WTC11 (cell line): Measurements from ENCODE around the gene TANGO2. TPM values are rescaled to one million over a fixed set of nuclear protein-coding genes. Genes with fewer than 3 reads are reported as not detected.

Source experiments
- ATAC-seq: fragments of 200-7000 bp; cut with Tn5 transposase; 2 replicates; pipeline ENCODE4 v1.10.0; 2021; ENCODE audit warnings: mild to moderate bottlenecking, moderate library complexity
- CTCF ChIA-PET: fragments of 300-600 bp; sonication (Branson Sonifier 250); formaldehyde crosslinking; loops from one replicate; lab custom pipeline; 2021; ENCODE audit warnings: antibody characterized with exemption; lab: Charles Lee
- POLR2A ChIA-PET: fragments of 350-600 bp; sonication (Branson Sonifier 250); formaldehyde crosslinking; loops from one replicate; lab custom pipeline; 2021; ENCODE audit warnings: antibody characterized with exemption; lab: Charles Lee
- DNase-seq: peaks from one replicate; pipeline ENCODE4 v3.0.0; 2021; ENCODE audit warnings: low spot score
- H3K27ac Mint-ChIP-seq: 2 replicates; pipeline ENCODE4 v1.8.0; 2021; ENCODE audit warnings: mixed read lengths
- H3K27me3 Mint-ChIP-seq: 2 replicates; pipeline ENCODE4 v1.8.0; 2021; ENCODE audit warnings: low read depth, mild to moderate bottlenecking, moderate library complexity, mixed read lengths
- H3K36me3 Mint-ChIP-seq: 2 replicates; pipeline ENCODE4 v1.8.0; 2021; ENCODE audit warnings: mixed read lengths
- H3K4me1 Mint-ChIP-seq: 2 replicates; pipeline ENCODE4 v1.8.0; 2022; ENCODE audit warnings: mixed read lengths
- H3K4me3 Mint-ChIP-seq: 2 replicates; pipeline ENCODE4 v1.8.0; 2021; ENCODE audit warnings: mild to moderate bottlenecking, moderate library complexity, mixed read lengths
- H3K9me3 Mint-ChIP-seq: 2 replicates; pipeline ENCODE4 v1.8.0; 2021; ENCODE audit warnings: mixed read lengths
- AR ChIP-seq: fragments of 250-450 bp; sonication (Bioruptor Pico); IDR thresholded peaks from 2 replicates; pipeline ENCODE4 v1.9.0; 2021; ENCODE audit warnings: mild to moderate bottlenecking
- CREM ChIP-seq: sonication (generic); formaldehyde crosslinking; IDR thresholded peaks from 2 replicates; pipeline ENCODE4 v1.8.1; 2022; ENCODE audit warnings: mild to moderate bottlenecking, missing genetic modification reagents, moderate library complexity
- E2F4 ChIP-seq: sonication (generic); formaldehyde crosslinking; IDR thresholded peaks from 2 replicates; pipeline ENCODE4 v1.8.1; 2022; ENCODE audit warnings: low read depth, mild to moderate bottlenecking, moderate library complexity, missing genetic modification reagents, borderline replicate concordance
- EMX1 ChIP-seq: fragments of 250-450 bp; sonication (Bioruptor Pico); IDR thresholded peaks from 2 replicates; pipeline ENCODE4 v1.8.0; 2021; ENCODE audit warnings: mild to moderate bottlenecking
- FOXJ3 ChIP-seq: sonication (generic); formaldehyde crosslinking; IDR thresholded peaks from 2 replicates; pipeline ENCODE4 v1.9.0; 2021; ENCODE audit warnings: missing genetic modification reagents, mild to moderate bottlenecking, borderline replicate concordance
- HMGXB4 ChIP-seq: sonication (generic); formaldehyde crosslinking; IDR thresholded peaks from 2 replicates; pipeline ENCODE4 v1.8.1; 2023; ENCODE audit warnings: mild to moderate bottlenecking, moderate library complexity, missing genetic modification reagents
- KAT7 ChIP-seq: sonication (generic); formaldehyde crosslinking; IDR thresholded peaks from 2 replicates; pipeline ENCODE4 v1.8.1; 2023; ENCODE audit warnings: missing genetic modification reagents, mild to moderate bottlenecking, borderline replicate concordance
- PRRX2 ChIP-seq: fragments of 250-450 bp; sonication (Bioruptor Pico); IDR thresholded peaks from 2 replicates; pipeline ENCODE4 v1.8.0; 2021; ENCODE audit warnings: mild to moderate bottlenecking
- SMAD3 ChIP-seq: sonication (generic); formaldehyde crosslinking; IDR thresholded peaks from 2 replicates; pipeline ENCODE4 v1.8.0; 2022; ENCODE audit warnings: missing genetic modification reagents, mild to moderate bottlenecking, borderline replicate concordance
- ZBTB21 ChIP-seq: sonication (generic); formaldehyde crosslinking; IDR thresholded peaks from 2 replicates; pipeline ENCODE4 v1.8.1; 2023; ENCODE audit warnings: mild to moderate bottlenecking, missing genetic modification reagents, borderline replicate concordance
- ZBTB43 ChIP-seq: sonication (generic); formaldehyde crosslinking; IDR thresholded peaks from 2 replicates; pipeline ENCODE4 v1.8.1; 2023; ENCODE audit warnings: mild to moderate bottlenecking, missing genetic modification reagents
- ZNF423 ChIP-seq: fragments of 250-450 bp; sonication (Bioruptor Pico); IDR thresholded peaks from 2 replicates; pipeline ENCODE4 v2.1.2; 2022; ENCODE audit warnings: mild to moderate bottlenecking, moderate library complexity
- total RNA-seq: library from RNA; stranded (reverse); gene quantifications from 3 replicates; pipeline ENCODE4 v1.2.3, GENCODE V29; 2021
- TF ChIP-seq, protein P1 (sequence below): fragments of 250-450 bp; sonication (Bioruptor Pico); IDR thresholded peaks from 2 replicates; pipeline ENCODE4 v1.8.0; 2021; ENCODE audit warnings: mild to moderate bottlenecking
- TF ChIP-seq, protein P2 (sequence below): sonication (generic); formaldehyde crosslinking; IDR thresholded peaks from 2 replicates; pipeline ENCODE4 v1.8.1; 2023; ENCODE audit warnings: mild to moderate bottlenecking, missing genetic modification reagents, borderline replicate concordance

The TANGO2 gene
- total RNA-seq, 1 experiment from 2014 or later: 14.8 TPM

- TF ChIP-seq AR (CRISPR knock-in tag) (no peak), KAT7 (CRISPR knock-in tag) (no peak), EMX1 (CRISPR knock-in tag) (no peak), PRRX2 (CRISPR knock-in tag) (no peak), E2F4 (no peak), SMAD3 (no peak)
- TF ChIP-seq, protein P1, sequence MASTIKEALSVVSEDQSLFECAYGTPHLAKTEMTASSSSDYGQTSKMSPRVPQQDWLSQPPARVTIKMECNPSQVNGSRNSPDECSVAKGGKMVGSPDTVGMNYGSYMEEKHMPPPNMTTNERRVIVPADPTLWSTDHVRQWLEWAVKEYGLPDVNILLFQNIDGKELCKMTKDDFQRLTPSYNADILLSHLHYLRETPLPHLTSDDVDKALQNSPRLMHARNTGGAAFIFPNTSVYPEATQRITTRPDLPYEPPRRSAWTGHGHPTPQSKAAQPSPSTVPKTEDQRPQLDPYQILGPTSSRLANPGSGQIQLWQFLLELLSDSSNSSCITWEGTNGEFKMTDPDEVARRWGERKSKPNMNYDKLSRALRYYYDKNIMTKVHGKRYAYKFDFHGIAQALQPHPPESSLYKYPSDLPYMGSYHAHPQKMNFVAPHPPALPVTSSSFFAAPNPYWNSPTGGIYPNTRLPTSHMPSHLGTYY (CRISPR knock-in tag): no peak
- TF ChIP-seq, protein P2, sequence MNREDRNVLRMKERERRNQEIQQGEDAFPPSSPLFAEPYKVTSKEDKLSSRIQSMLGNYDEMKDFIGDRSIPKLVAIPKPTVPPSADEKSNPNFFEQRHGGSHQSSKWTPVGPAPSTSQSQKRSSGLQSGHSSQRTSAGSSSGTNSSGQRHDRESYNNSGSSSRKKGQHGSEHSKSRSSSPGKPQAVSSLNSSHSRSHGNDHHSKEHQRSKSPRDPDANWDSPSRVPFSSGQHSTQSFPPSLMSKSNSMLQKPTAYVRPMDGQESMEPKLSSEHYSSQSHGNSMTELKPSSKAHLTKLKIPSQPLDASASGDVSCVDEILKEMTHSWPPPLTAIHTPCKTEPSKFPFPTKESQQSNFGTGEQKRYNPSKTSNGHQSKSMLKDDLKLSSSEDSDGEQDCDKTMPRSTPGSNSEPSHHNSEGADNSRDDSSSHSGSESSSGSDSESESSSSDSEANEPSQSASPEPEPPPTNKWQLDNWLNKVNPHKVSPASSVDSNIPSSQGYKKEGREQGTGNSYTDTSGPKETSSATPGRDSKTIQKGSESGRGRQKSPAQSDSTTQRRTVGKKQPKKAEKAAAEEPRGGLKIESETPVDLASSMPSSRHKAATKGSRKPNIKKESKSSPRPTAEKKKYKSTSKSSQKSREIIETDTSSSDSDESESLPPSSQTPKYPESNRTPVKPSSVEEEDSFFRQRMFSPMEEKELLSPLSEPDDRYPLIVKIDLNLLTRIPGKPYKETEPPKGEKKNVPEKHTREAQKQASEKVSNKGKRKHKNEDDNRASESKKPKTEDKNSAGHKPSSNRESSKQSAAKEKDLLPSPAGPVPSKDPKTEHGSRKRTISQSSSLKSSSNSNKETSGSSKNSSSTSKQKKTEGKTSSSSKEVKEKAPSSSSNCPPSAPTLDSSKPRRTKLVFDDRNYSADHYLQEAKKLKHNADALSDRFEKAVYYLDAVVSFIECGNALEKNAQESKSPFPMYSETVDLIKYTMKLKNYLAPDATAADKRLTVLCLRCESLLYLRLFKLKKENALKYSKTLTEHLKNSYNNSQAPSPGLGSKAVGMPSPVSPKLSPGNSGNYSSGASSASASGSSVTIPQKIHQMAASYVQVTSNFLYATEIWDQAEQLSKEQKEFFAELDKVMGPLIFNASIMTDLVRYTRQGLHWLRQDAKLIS (CRISPR knock-in tag): no peak
These were observed 3.3 kb downstream of the TANGO2 start (continued) for GRCh38 chr22:20024225-20024624.

DNA sequence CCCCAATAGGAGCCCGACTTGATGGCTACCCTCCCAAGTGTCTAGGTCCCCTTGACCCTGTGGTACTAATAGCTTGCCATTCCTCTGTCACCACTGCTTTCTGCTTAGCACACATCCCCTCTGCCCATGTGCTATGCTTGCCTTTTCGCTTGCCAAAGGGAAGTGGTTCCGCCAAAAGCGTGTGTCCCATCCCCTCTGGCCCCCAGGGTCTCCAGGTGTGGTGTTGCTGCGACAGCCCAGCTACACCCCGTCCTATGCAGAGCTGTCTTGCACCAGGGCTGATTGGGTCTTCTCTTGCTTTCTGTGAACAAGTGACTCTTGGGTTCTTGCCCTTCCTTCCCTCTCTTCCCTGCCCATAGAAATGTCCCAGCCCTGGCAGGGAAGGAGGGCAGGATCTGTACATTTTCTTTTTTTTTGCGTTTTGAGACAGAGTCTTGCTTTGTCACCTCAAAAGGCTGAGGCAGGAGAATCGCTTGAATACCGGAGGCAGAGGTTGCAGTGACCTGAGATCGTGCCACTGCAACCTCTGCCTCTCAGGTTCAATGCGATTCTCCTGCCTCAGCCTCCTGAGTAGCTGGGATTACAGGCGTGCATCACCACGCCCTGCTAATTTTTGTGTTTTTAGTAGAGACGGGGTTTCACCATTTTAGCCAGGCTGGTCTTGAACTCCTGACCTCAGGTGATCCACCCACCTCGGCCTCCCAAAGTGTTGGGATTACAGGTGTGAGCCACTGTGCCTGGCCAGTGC lies 3.9 kb downstream of the TANGO2 start:
- no peak for DNase-seq
- H3K27me3 Mint-ChIP-seq: peaks cover 12% of the 10 kb centered on the region
- TF ChIP-seq HMGXB4 (no peak), ZBTB21 (CRISPR knock-in tag) (no peak), FOXJ3 (no peak), ZNF423 (CRISPR knock-in tag) (no peak), CREM (CRISPR knock-in tag) (no peak), ZBTB43 (CRISPR knock-in tag) (no peak)
- no peak overlapping the region for H3K27ac Mint-ChIP-seq
- peaks cover 6% of the 10 kb centered on the region for H3K4me1 Mint-ChIP-seq
- no peak overlapping the region for H3K4me3 Mint-ChIP-seq
- H3K36me3 Mint-ChIP-seq: no peaks in the 10 kb centered on the region
- POLR2A ChIA-PET: no interaction called here
- no peaks in the 10 kb centered on the region for H3K9me3 Mint-ChIP-seq
- no peak for ATAC-seq
- CTCF ChIA-PET: interaction anchor here (2.6 to 3.4 kb wide), 2 partner anchors 12 to 62 kb away, joined by 9 to 15 read pairs; no protein-coding TSS in a partner anchor
